GM12872 (cell line): Measurements from ENCODE around the gene PHOSPHO1.

Experiments used
- CTCF ChIP-seq: IDR thresholded peaks from 3 replicates; pipeline ENCODE4 v1.5.1; 2011; ENCODE audit warnings: low read depth, mild to moderate bottlenecking, low read length, moderate library complexity; ENCODE audit not compliant: insufficient read depth

PHOSPHO1 gene

DNA sequence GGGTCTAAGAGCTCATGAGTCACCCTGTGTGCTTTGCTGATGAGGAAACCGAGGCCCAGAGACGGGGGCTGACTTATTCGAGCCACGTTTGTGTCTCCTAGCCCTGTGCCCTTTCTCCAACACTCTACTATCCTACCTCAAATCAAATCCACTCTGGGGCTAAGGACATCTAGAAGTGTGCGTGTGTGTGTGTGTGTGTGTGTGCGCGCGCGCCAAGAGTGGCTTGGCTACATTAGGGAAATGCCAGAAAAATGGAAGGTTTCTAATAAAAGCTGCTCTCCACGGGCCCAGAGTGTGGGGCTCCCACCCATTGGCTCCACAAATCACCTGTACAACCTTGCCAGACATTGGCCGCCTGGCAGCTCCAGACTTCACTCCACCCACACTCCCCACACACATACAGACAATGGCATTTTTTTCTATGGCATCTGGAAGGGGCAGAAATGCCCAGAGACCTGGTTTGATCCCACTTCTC, 30.3 kb upstream of the PHOSPHO1 start:
- no peak for TF ChIP-seq CTCF

- TF ChIP-seq CTCF: no peak
These were observed 29.6 kb upstream of the PHOSPHO1 start for GRCh38 chr17:49260011-49260816.

GRCh38 chr17:49259663-49260010, 29.1 kb upstream of the PHOSPHO1 start:
- no peak for TF ChIP-seq CTCF

GRCh38 chr17:49258394-49258793, 27.8 kb upstream of the PHOSPHO1 start:
- TF ChIP-seq CTCF: no peak

DNA sequence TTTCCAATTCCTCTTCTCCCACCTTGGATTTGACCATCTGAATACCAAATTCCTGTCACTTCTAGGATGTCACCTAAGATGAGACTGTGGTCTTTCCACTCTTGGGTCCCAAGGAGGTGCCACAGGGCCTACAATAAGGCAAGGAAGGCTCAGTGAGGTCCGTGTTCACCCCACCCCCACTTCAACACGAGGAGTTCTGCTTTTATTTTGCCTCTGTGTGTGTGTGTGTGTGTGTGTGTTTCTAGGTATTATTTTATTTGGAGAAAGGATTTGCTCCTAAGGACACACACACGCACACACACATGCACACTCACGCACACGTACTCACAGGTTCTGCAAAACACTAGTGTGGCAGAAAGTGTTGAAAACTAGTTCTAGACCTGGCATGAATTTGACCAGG, 24.5 kb upstream of the PHOSPHO1 start:
- TF ChIP-seq CTCF: no peak

GRCh38 chr17:49254066-49254465, 23.5 kb upstream of the PHOSPHO1 start:
- no peak for TF ChIP-seq CTCF

DNA sequence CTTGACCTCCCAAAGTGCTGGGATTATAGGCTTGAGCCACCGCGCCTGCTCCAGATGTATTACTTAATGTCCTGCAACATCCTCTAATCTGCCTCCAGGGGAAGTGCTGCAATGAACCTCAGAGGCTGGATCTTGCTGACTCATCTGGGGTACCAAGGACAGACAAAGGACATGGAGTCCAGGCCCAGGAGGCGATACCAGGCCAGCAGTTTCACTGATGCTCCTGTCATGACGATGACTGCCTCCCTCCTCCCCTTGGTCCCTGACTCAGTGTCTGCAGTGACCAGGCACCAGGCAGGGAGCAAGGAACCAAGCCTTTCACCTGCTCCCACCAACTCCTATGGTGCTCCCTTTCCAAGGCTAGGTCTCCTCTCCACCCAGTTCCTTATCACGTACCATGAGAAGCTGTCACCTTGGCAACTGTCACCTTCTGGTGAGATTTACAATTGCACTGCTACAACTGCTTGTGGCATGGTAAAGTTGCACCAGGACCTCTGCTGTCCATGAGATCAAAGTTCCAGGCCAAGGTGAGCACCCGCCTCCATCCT, 21.6 kb upstream of the PHOSPHO1 start:
- TF ChIP-seq CTCF: no peak
